Measurements from ENCODE around the gene GDPD5. TPM values are rescaled to one million over a fixed set of nuclear protein-coding genes. Genes with fewer than 3 reads are reported as not detected.
A peak's percentile ranks its signal among the peaks of the same experiment; 100 is the strongest.

The GDPD5 gene
- polyA plus RNA-seq, 4 donors = 7.5 to 15.4 (median 11.3) TPM

GRCh38 chr11:75558939-75559843 lies 33.5 kb upstream of the GDPD5 start:
- no peak for DNase-seq (ENCODE audit: low read depth in 4 of 4, low spot score in 3 of 4)

GRCh38 chr11:75557666-75558494 lies 32.1 kb upstream of the GDPD5 start:
- DNase-seq (ENCODE audit: low read depth in 4 of 4, low spot score in 3 of 4) = no peak

GRCh38 chr11:75556275-75556674 lies 30.5 kb upstream of the GDPD5 start:
- DNase-seq (ENCODE audit: low read depth in 4 of 4, low spot score in 3 of 4) = no peak

- DNase-seq (ENCODE audit: low read depth in 4 of 4, low spot score in 3 of 4) = no peak
Observed at GRCh38 chr11:75555079-75555811, 29.5 kb upstream of the GDPD5 start.

- DNase-seq (ENCODE audit: low read depth in 4 of 4, low spot score in 3 of 4) = peak; percentile 82 to 87 (median 84)
Observed at GRCh38 chr11:75554258-75555022, 28.7 kb upstream of the GDPD5 start.

GRCh38 chr11:75553889-75554257 lies 28.1 kb upstream of the GDPD5 start:
- no peak for DNase-seq (ENCODE audit: low read depth in 4 of 4, low spot score in 3 of 4)

- no peak for DNase-seq (ENCODE audit: low read depth in 4 of 4, low spot score in 3 of 4)
Observed at GRCh38 chr11:75553182-75553581, 27.4 kb upstream of the GDPD5 start.

GRCh38 chr11:75549370-75549958 lies 23.7 kb upstream of the GDPD5 start:
- DNase-seq (ENCODE audit: low read depth in 4 of 4, low spot score in 3 of 4) = no peak

GRCh38 chr11:75548595-75549272 lies 23.0 kb upstream of the GDPD5 start:
- no peak for DNase-seq (ENCODE audit: low read depth in 4 of 4, low spot score in 3 of 4)

GRCh38 chr11:75547617-75548058 lies 21.9 kb upstream of the GDPD5 start:
- peak in 1 of 4 donors; percentile 63 for DNase-seq (ENCODE audit: low read depth in 4 of 4, low spot score in 3 of 4)

GRCh38 chr11:75547177-75547576 lies 21.4 kb upstream of the GDPD5 start:
- DNase-seq (ENCODE audit: low read depth in 4 of 4, low spot score in 3 of 4) = no peak

GRCh38 chr11:75543806-75544205 lies 18.1 kb upstream of the GDPD5 start:
- DNase-seq (ENCODE audit: low read depth in 4 of 4, low spot score in 3 of 4) = no peak

- DNase-seq (ENCODE audit: low read depth in 4 of 4, low spot score in 3 of 4) = no peak
Observed at GRCh38 chr11:75542088-75542438, 16.3 kb upstream of the GDPD5 start.

- no peak for DNase-seq (ENCODE audit: low read depth in 4 of 4, low spot score in 3 of 4)
Observed at GRCh38 chr11:75541193-75542087, 15.7 kb upstream of the GDPD5 start.

GRCh38 chr11:75539459-75540334 lies 14.0 kb upstream of the GDPD5 start:
- no peak for DNase-seq (ENCODE audit: low read depth in 4 of 4, low spot score in 3 of 4)

GRCh38 chr11:75538150-75538942 lies 12.6 kb upstream of the GDPD5 start:
- no peak for DNase-seq (ENCODE audit: low read depth in 4 of 4, low spot score in 3 of 4)

Data from left renal pelvis (tissue), 4 donors.